Upper lobe of right lung (tissue), 1 donor: ENCODE results near the gene RGL1. TPM values are rescaled to one million over a fixed set of nuclear protein-coding genes. Genes with fewer than 3 reads are reported as not detected.

Source experiments
- ATAC-seq: fragments of 200-7000 bp; cut with Tn5 transposase; one replicate; pipeline ENCODE4 v1.9.1; 2020; ENCODE audit warnings: mild to moderate bottlenecking, moderate library complexity
- DNase-seq: peaks from one replicate; pipeline ENCODE4 v3.0.0-alpha.2; 2020
- H3K27ac ChIP-seq: fragments of 200-600 bp; one replicate; pipeline ENCODE4 v1.8.0; 2022
- H3K27me3 ChIP-seq: fragments of 200-600 bp; one replicate; pipeline ENCODE4 v1.8.0; 2022; ENCODE audit warnings: mild to moderate bottlenecking
- H3K36me3 ChIP-seq: fragments of 200-600 bp; one replicate; pipeline ENCODE4 v1.8.0; 2022
- H3K4me1 ChIP-seq: fragments of 200-600 bp; one replicate; pipeline ENCODE4 v1.8.0; 2022
- H3K4me3 ChIP-seq: fragments of 200-600 bp; one replicate; pipeline ENCODE4 v1.8.0; 2022; ENCODE audit warnings: mild to moderate bottlenecking
- H3K9me3 ChIP-seq: fragments of 200-600 bp; one replicate; pipeline ENCODE4 v1.8.0; 2022
- intact Hi-C: fragments of 100-400 bp; cut with DNase I; formaldehyde crosslinking; loops from one replicate; pipeline ENCODE4 v1.11.0; 2022
- total RNA-seq: library from RNA; stranded (reverse); fragmentation: NEBNext Ultra II Directional; extraction: Animal tissue kit (Norgen Biotek cat#: 25700); gene quantifications from one replicate; pipeline ENCODE4 v1.2.1, GENCODE V29; 2021
- TF ChIP-seq, protein P1 (sequence below): fragments of 200-600 bp; IDR thresholded peaks from one replicate; pipeline ENCODE4 v1.8.0; 2022; ENCODE audit warnings: antibody characterized with exemption
- donor health status: DM: no; HTN: yes; CAD: no; lungs with severe emphysema.

Gene RGL1
- total RNA-seq, 1 donor from 2014 or later = 40.9 TPM

- Histone ChIP-seq H3K9me3 (no peaks in the 10 kb centered on the region), H3K4me3 (no peak overlapping the region), H3K27me3 (no peaks in the 10 kb centered on the region), H3K4me1 (peaks cover 42% of the 10 kb centered on the region), H3K27ac (no peak overlapping the region), H3K36me3 (no peaks in the 10 kb centered on the region)
- DNase-seq = no peak
- intact Hi-C loops = no loop called here
- ATAC-seq = no peak
- TF ChIP-seq, protein P1, sequence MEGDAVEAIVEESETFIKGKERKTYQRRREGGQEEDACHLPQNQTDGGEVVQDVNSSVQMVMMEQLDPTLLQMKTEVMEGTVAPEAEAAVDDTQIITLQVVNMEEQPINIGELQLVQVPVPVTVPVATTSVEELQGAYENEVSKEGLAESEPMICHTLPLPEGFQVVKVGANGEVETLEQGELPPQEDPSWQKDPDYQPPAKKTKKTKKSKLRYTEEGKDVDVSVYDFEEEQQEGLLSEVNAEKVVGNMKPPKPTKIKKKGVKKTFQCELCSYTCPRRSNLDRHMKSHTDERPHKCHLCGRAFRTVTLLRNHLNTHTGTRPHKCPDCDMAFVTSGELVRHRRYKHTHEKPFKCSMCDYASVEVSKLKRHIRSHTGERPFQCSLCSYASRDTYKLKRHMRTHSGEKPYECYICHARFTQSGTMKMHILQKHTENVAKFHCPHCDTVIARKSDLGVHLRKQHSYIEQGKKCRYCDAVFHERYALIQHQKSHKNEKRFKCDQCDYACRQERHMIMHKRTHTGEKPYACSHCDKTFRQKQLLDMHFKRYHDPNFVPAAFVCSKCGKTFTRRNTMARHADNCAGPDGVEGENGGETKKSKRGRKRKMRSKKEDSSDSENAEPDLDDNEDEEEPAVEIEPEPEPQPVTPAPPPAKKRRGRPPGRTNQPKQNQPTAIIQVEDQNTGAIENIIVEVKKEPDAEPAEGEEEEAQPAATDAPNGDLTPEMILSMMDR = no peak
These were observed 39.9 kb downstream of the RGL1 start for GRCh38 chr1:183844806-183845205.

- Histone ChIP-seq H3K4me1 (peaks cover 42% of the 10 kb centered on the region), H3K27ac (no peak overlapping the region), H3K27me3 (no peaks in the 10 kb centered on the region), H3K36me3 (no peaks in the 10 kb centered on the region), H3K4me3 (no peak overlapping the region), H3K9me3 (no peaks in the 10 kb centered on the region)
- DNase-seq (no peak), ATAC-seq (no peak)
- intact Hi-C loops = no loop called here
- TF ChIP-seq, protein P1 = no peak
These were observed 40.8 kb downstream of the RGL1 start for GRCh38 chr1:183845681-183846080.

GRCh38 chr1:183847641-183848040, 42.7 kb downstream of the RGL1 start:
- H3K27ac ChIP-seq = no peak overlapping the region
- intact Hi-C loops = no loop called here
- no peaks in the 10 kb centered on the region for H3K9me3 ChIP-seq
- H3K4me1 ChIP-seq = peaks cover 30% of the 10 kb centered on the region
- TF ChIP-seq, protein P1 = no peak
- H3K4me3 ChIP-seq = no peak overlapping the region
- DNase-seq (no peak), ATAC-seq (no peak)
- H3K27me3 ChIP-seq = no peaks in the 10 kb centered on the region
- H3K36me3 ChIP-seq = no peaks in the 10 kb centered on the region

DNA sequence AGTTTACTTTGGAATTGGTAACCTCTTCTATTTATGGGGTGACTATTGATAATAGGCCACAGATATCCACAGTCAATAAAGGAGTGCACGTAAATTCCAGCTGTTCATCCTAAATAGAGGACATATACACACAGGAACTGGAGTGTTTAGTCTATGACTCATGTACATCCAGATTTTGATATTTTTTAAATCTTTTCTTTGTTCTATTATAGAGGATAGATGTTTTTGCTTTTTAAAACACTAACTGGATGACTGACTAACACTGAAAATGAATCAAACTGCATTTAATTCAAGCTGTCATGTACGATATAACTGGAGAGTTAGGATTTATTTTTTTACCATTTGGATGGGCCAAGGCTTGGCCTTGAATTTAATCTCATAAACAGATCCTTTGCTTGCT, 45.9 kb downstream of the RGL1 start:
- no peaks in the 10 kb centered on the region for H3K9me3 ChIP-seq
- no peak for DNase-seq
- no peaks in the 10 kb centered on the region for H3K27me3 ChIP-seq
- H3K4me1 ChIP-seq = no peaks in the 10 kb centered on the region
- H3K4me3 ChIP-seq = no peak overlapping the region
- H3K36me3 ChIP-seq = no peaks in the 10 kb centered on the region
- intact Hi-C loops = no loop called here
- TF ChIP-seq, protein P1 = no peak
- ATAC-seq = no peak
- H3K27ac ChIP-seq = no peak overlapping the region

DNA sequence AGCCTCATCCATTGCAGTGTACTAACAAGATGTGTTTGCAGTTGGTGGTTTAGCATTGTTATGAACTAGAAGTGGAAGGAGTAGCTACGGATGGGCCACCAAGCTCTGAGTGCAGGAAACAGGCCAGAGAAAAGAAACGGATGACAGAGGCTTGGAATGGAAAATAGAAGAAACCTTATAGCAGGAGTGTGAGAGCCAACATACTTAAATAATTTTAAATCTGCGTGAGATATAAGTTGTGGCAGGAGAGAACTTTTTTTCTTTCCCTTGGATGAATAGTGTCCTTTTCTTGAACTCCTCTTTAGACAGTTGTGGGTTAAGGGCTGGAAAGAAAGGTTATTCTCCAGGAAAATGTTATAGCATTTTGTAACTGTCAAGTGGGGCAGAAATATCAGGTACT, 54.2 kb downstream of the RGL1 start:
- no peak overlapping the region for H3K27ac ChIP-seq
- peaks cover 5% of the 10 kb centered on the region for H3K36me3 ChIP-seq
- H3K9me3 ChIP-seq = no peaks in the 10 kb centered on the region
- ATAC-seq (no peak), DNase-seq (no peak)
- intact Hi-C loops = no loop called here
- H3K27me3 ChIP-seq = no peaks in the 10 kb centered on the region
- H3K4me3 ChIP-seq = no peak overlapping the region
- H3K4me1 ChIP-seq = peaks cover 8% of the 10 kb centered on the region
- TF ChIP-seq, protein P1 = no peak

DNA sequence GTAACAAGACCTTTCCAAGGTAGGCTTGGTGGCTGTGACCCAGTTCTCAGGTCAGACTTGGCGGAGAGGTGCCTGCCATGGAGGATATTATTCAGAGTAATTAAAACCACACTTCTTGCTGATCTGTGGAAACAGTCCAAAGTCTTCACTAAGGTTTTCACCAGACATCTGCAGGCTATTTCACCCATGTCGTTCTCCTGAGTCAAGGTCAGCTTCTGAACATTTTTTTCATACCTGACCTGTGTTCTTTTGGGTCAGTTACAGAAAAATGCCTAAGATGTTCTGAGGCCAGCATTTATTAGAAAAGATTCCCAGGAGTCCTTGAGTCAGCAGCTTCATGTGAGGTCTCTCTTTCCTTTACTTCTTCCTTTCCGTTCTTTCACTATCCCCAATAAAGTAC, 54.9 kb downstream of the RGL1 start:
- Histone ChIP-seq H3K9me3 (no peaks in the 10 kb centered on the region), H3K27me3 (no peaks in the 10 kb centered on the region), H3K36me3 (peaks cover 5% of the 10 kb centered on the region), H3K4me3 (no peak overlapping the region), H3K4me1 (peaks cover 8% of the 10 kb centered on the region), H3K27ac (no peak overlapping the region)
- ATAC-seq (no peak), DNase-seq (no peak)
- TF ChIP-seq, protein P1 = no peak
- intact Hi-C loops = no loop called here
